Neural crest cell (in vitro differentiated cells): ENCODE data around the gene LRRN3. TPM values are rescaled to one million over a fixed set of nuclear protein-coding genes. Genes with fewer than 3 reads are reported as not detected.

Experiments used
- DNase-seq: peaks from one replicate; pipeline ENCODE4 v3.0.0; 2021; ENCODE audit warnings: low read depth, mixed read lengths, low spot score
- H3K27ac Mint-ChIP-seq: one replicate; pipeline ENCODE4 v1.8.0; 2021; ENCODE audit warnings: mild to moderate bottlenecking, mixed read lengths; ENCODE audit not compliant: unreplicated experiment
- H3K27me3 Mint-ChIP-seq: 2 replicates; pipeline ENCODE4 v1.8.0; 2021; ENCODE audit warnings: low read depth, mild to moderate bottlenecking, mixed read lengths
- H3K36me3 Mint-ChIP-seq: 2 replicates; pipeline ENCODE4 v1.8.0; 2021; ENCODE audit warnings: low read depth, mild to moderate bottlenecking, mixed read lengths
- H3K4me1 Mint-ChIP-seq: 2 replicates; pipeline ENCODE4 v1.8.0; 2021; ENCODE audit warnings: mixed read lengths
- H3K4me3 Mint-ChIP-seq: one replicate; pipeline ENCODE4 v1.8.0; 2021; ENCODE audit warnings: mild to moderate bottlenecking, mixed read lengths
- H3K9me3 Mint-ChIP-seq: 2 replicates; pipeline ENCODE4 v1.8.0; 2021; ENCODE audit warnings: mixed read lengths
- CTCF ChIP-seq: fragments of 200-600 bp; sonication (generic); conservative IDR thresholded peaks from 2 replicates; pipeline ENCODE4 v1.5.0; 2021; ENCODE audit warnings: antibody characterized with exemption, mild to moderate bottlenecking
- total RNA-seq: library from RNA; stranded (reverse); gene quantifications from 2 replicates; pipeline ENCODE4 v1.2.1, GENCODE V29; 2021

LRRN3 gene
- total RNA-seq, 1 donor from 2014 or later: 7.1 TPM

GRCh38 chr7:111113263-111114017 is 22.5 kb downstream of the LRRN3 start:
- H3K9me3 Mint-ChIP-seq: no peaks in the 10 kb centered on the region
- DNase-seq: no peak
- no peaks in the 10 kb centered on the region for H3K27me3 Mint-ChIP-seq
- H3K36me3 Mint-ChIP-seq: peaks cover 3% of the 10 kb centered on the region
- peaks cover 34% of the 10 kb centered on the region for H3K4me1 Mint-ChIP-seq
- no peak overlapping the region for H3K27ac Mint-ChIP-seq
- H3K4me3 Mint-ChIP-seq: no peak overlapping the region
- TF ChIP-seq CTCF: no peak

GRCh38 chr7:111115966-111116365 is 25.0 kb downstream of the LRRN3 start:
- no peaks in the 10 kb centered on the region for H3K27me3 Mint-ChIP-seq
- no peak overlapping the region for H3K27ac Mint-ChIP-seq
- H3K9me3 Mint-ChIP-seq: no peaks in the 10 kb centered on the region
- H3K4me1 Mint-ChIP-seq: peaks cover 34% of the 10 kb centered on the region
- DNase-seq: no peak
- H3K36me3 Mint-ChIP-seq: peaks cover 6% of the 10 kb centered on the region
- no peak for TF ChIP-seq CTCF
- no peak overlapping the region for H3K4me3 Mint-ChIP-seq

GRCh38 chr7:111126987-111127386 is 36.1 kb downstream of the LRRN3 start:
- H3K27ac Mint-ChIP-seq: no peak overlapping the region
- H3K9me3 Mint-ChIP-seq: peaks cover 5% of the 10 kb centered on the region
- no peaks in the 10 kb centered on the region for H3K27me3 Mint-ChIP-seq
- H3K4me1 Mint-ChIP-seq: no peaks in the 10 kb centered on the region
- no peak overlapping the region for H3K4me3 Mint-ChIP-seq
- H3K36me3 Mint-ChIP-seq: peaks cover 4% of the 10 kb centered on the region
- TF ChIP-seq CTCF: no peak
- no peak for DNase-seq

- Mint-ChIP-seq H3K4me1 (no peaks in the 10 kb centered on the region), H3K36me3 (no peaks in the 10 kb centered on the region), H3K4me3 (no peak overlapping the region), H3K27ac (no peak overlapping the region), H3K27me3 (no peaks in the 10 kb centered on the region), H3K9me3 (no peaks in the 10 kb centered on the region)
- no peak for DNase-seq
- no peak for TF ChIP-seq CTCF
Measured at GRCh38 chr7:111129435-111129834, 38.5 kb downstream of the LRRN3 start.

- DNase-seq: no peak
- no peaks in the 10 kb centered on the region for H3K9me3 Mint-ChIP-seq
- TF ChIP-seq CTCF: no peak
- no peak overlapping the region for H3K4me3 Mint-ChIP-seq
- no peak overlapping the region for H3K27ac Mint-ChIP-seq
- H3K27me3 Mint-ChIP-seq: no peaks in the 10 kb centered on the region
- H3K4me1 Mint-ChIP-seq: peaks cover 7% of the 10 kb centered on the region
- no peaks in the 10 kb centered on the region for H3K36me3 Mint-ChIP-seq
Measured at GRCh38 chr7:111132833-111133232, 41.9 kb downstream of the LRRN3 start.
